ENCODE results near the gene OSBPL2. TPM values are rescaled to one million over a fixed set of nuclear protein-coding genes. Genes with fewer than 3 reads are reported as not detected.

Gene OSBPL2
- total and polyA plus RNA-seq, 7 donors, result 9.6 to 30.9 (median 22.8) TPM

GRCh38 chr20:62253398-62253797, 15.1 kb downstream of the OSBPL2 start:
- no peak for TF ChIP-seq CTCF (IDR thresholded peaks at IDR 0.05)
- WGBS, 3 donors, result 84 to 90% (median 86%) methylated on average over 6 of the region's 6 CpGs
- Histone ChIP-seq H3K4me3 (no peak overlapping the region), H3K36me3 (ENCODE audit: insufficient read depth in 1 of 2, low read depth in 1 of 2) (peaks cover 0 to 22% of the 10 kb centered on the region in 2 donors), H3K27me3 (ENCODE audit: insufficient read depth in 3 of 3, low read length in 2 of 3) (no peaks in the 10 kb centered on the region), H3K27ac (no peak overlapping the region), H3K4me1 (peaks cover 24% of the 10 kb centered on the region), H3K9me3 (no peaks in the 10 kb centered on the region)
- intact Hi-C loops (cut with DNase I), result no loop called here
- no peak for ATAC-seq
- DNase-seq, result no peak

DNA sequence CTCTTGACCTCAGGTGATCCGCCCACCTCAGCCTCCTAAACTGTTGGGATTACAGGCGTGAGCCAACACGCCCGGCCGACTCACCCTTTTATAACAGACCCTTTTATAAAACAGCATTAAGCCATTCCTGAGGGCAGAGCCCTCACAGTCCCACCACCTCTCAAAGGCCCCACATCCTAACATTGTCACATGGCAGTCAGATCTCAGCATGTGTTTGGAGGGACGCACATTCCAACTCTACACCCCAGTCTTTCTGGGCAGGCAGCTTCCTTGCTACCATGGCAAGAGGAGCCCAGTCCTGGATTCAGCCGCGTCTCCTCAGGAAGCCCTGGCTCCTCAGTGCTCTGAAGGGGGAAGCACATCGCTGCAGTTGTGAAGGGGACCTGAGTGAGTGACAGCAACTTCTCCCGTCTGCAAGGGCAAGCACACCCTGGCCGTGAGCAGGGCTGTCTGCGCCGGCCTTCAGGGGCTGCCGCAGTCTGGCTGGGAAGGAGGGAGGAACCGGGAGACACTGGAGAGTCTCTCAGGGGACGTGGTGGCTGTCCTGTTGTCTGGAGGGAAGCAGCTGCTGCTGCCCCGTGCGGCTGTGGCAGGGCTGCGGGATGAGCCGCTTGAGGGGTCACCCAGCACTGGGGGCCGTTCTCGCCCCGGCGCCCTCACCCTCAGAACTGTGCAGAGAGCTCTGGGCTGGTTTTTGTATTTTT, 15.9 kb downstream of the OSBPL2 start:
- ATAC-seq (no peak), DNase-seq (no peak)
- no peak overlapping the region for H3K27ac ChIP-seq

DNA sequence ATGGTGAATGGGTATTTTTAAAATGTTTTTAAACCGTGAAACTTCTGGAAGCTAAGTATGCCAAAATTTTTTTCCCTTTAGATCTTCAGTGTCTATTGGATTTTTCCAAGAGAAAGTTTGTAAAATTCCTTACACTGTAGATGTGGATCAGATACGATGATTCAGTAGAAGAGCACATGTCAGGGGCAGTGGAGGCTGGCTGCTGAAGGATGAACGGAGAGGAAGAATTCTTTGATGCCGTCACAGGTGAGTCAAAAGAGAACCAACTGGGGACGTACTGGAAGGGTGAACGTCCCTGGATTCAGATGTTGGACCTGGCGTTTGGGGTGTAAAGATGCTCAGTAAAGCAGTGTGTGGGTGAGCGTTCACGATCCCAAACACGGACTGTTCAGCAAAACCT, 17.7 kb downstream of the OSBPL2 start:
- ATAC-seq (no peak), DNase-seq (no peak)
- Histone ChIP-seq H3K27ac (no peak overlapping the region), H3K27me3 (ENCODE audit: insufficient read depth in 3 of 3, low read length in 2 of 3) (no peaks in the 10 kb centered on the region), H3K36me3 (ENCODE audit: insufficient read depth in 1 of 2, low read depth in 1 of 2) (peaks cover 0 to 37% of the 10 kb centered on the region in 2 donors), H3K4me1 (peaks cover 29% of the 10 kb centered on the region), H3K4me3 (no peak overlapping the region), H3K9me3 (no peaks in the 10 kb centered on the region)
- WGBS, 3 donors, result 91 to 92% (median 92%) methylated on average over 10 of the region's 10 CpGs
- no peak for TF ChIP-seq CTCF (IDR thresholded peaks at IDR 0.05)
- intact Hi-C loops (cut with DNase I), result no loop called here

More for the DNA sequence above, 15.9 kb downstream of the OSBPL2 start:
- WGBS, 3 donors, result 71 to 74% (median 73%) methylated on average over 24 of the region's 24 CpGs
- peaks cover 27% of the 10 kb centered on the region for H3K4me1 ChIP-seq
- no peaks in the 10 kb centered on the region for H3K9me3 ChIP-seq
- no peaks in the 10 kb centered on the region for H3K27me3 ChIP-seq (ENCODE audit: insufficient read depth in 3 of 3, low read length in 2 of 3)
- TF ChIP-seq CTCF (IDR thresholded peaks at IDR 0.05), result no peak
- H3K4me3 ChIP-seq, result no peak overlapping the region
- peaks cover 0 to 24% of the 10 kb centered on the region in 2 donors for H3K36me3 ChIP-seq (ENCODE audit: insufficient read depth in 1 of 2, low read depth in 1 of 2)
- intact Hi-C loops (cut with DNase I), result no loop called here

DNA sequence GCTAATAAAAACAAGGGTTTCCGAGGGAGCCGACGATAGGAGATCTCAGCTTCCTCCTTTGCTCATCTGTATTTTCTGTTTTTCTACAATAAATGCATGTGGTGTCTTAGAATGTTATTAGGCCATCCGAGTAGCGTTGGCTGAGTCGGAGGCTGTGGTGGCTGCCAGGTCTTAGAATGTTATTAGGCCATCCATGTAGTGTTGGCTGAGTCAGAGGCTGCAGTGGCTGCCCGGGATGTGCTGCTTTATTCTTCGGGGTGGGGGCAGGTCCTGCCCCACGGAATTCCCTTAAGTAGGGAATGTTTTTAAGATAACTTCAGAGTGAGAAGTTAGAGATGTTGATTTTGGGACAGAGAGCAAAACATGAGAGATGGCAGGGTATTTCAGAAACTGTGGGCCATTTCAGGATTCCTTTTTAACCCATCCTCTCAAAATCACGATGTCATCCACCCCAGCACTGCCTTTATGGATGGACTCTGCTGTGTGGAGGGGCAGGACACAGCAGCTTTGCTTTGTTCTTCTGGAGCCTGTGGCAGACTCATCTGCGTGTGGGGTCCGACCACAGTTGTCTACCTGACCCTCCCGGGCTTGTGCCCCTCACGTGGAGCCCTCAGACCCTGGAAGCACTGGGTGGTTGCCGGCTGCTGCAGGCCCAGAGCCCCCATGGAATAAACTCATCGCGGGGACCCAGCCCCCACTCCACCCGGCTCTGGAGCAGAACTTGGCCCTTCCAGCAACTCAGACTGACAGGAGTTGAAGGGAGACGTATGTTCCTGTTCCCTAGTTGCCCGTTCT, 20.4 kb downstream of the OSBPL2 start:
- Histone ChIP-seq H3K4me3 (peak overlapping the region; percentile 9), H3K27ac (peak overlapping the region; percentile 57), H3K9me3 (no peaks in the 10 kb centered on the region), H3K27me3 (ENCODE audit: insufficient read depth in 3 of 3, low read length in 2 of 3) (no peaks in the 10 kb centered on the region), H3K4me1 (peaks cover 17% of the 10 kb centered on the region), H3K36me3 (ENCODE audit: insufficient read depth in 1 of 2, low read depth in 1 of 2) (peaks cover 0 to 59% of the 10 kb centered on the region in 2 donors)
- intact Hi-C loops (cut with DNase I), result no loop called here
- ATAC-seq (peak; percentile 94 to 97 (median 96)), DNase-seq (peak; percentile 78 to 87)
- no peak for TF ChIP-seq CTCF (IDR thresholded peaks at IDR 0.05)
- 57 to 68% (median 58%) methylated on average over 20 of the region's 20 CpGs for WGBS, 3 donors

All from psoas muscle (tissue), 8 donors.